GM12878 (cell line): Measurements from ENCODE around the gene NOL4L. TPM values are rescaled to one million over a fixed set of nuclear protein-coding genes. Genes with fewer than 3 reads are reported as not detected.

ENCODE experiments used
- ATAC-seq: fragments of 200-7000 bp; cut with Tn5 transposase; 3 replicates; pipeline ENCODE4 v1.9.1; 2020; ENCODE audit warnings: mild to moderate bottlenecking, moderate library complexity
- BruUV-seq: library from RNA; stranded (reverse); fragments of 400-500 nt; replicated peaks from 2 replicates; lab custom pipeline; 2021; lab: Mats Ljungman, UMichigan
- CTCF ChIA-PET: fragments of 300-600 bp; sonication (Branson Sonifier 250); formaldehyde crosslinking; extraction: SDS; loops from one replicate; lab custom pipeline; 2021; ENCODE audit warnings: inconsistent platforms; lab: Yijun Ruan, JAX
- POLR2A ChIA-PET: fragments of 350-600 bp; formaldehyde crosslinking; extraction: SDS; loops from one replicate; lab custom pipeline; 2021; ENCODE audit warnings: inconsistent platforms; lab: Charles Lee
- RAD21 ChIA-PET: fragments of 300-600 bp; sonication (Branson Sonifier 250); formaldehyde crosslinking; loops from one replicate; lab custom pipeline; 2023; ENCODE audit warnings: antibody characterized with exemption; ENCODE audit not compliant: unreplicated experiment; lab: Charles Lee
- SMC1A ChIA-PET: fragments of 300-600 bp; sonication (Branson Sonifier 250); formaldehyde crosslinking; loops from one replicate; lab custom pipeline; 2023; ENCODE audit not compliant: unreplicated experiment, uncharacterized antibody; lab: Charles Lee
- DNase-seq: peaks from one replicate; pipeline ENCODE4 v3.0.0-alpha.2; 2011; ENCODE audit warnings: low read depth, low spot score
- FAIRE-seq: peaks from 3 replicates; lab custom pipeline; 2011; peaks lifted over from hg19 to GRCh38; lab: Jason Lieb, UNC
- H2AFZ ChIP-seq: 2 replicates; pipeline ENCODE4 v1.6.0; 2011; ENCODE audit warnings: low read depth, low read length, control low read depth; ENCODE audit not compliant: control insufficient read depth
- H3K27ac ChIP-seq: 2 replicates; pipeline ENCODE4 v1.5.1; 2011; ENCODE audit warnings: control low read depth; ENCODE audit not compliant: control insufficient read depth, insufficient read depth
- H3K27me3 ChIP-seq, 2 experiments: replicated peaks in 1 of 2; 2 replicates each; pipeline versions ENCODE4 v1.6.0 to v1.6.1; 2011; ENCODE audit warnings: low read length in 1 of 2; ENCODE audit not compliant: control insufficient read depth in 2 of 2, insufficient read depth in 2 of 2
- H3K36me3 ChIP-seq, 2 experiments: 2 replicates each; pipeline ENCODE4 v1.5.1; 2011; ENCODE audit warnings: low read length in 1 of 2; ENCODE audit not compliant: control insufficient read depth in 2 of 2, insufficient read depth in 2 of 2
- H3K4me1 ChIP-seq: 2 replicates; pipeline ENCODE4 v1.6.1; 2011; ENCODE audit warnings: mild to moderate bottlenecking, low read length, moderate library complexity, mixed read lengths; ENCODE audit not compliant: control insufficient read depth, insufficient read depth
- H3K4me2 ChIP-seq: 2 replicates; pipeline ENCODE4 v1.6.0; 2011; ENCODE audit warnings: control low read depth; ENCODE audit not compliant: control insufficient read depth, insufficient read depth
- H3K4me3 ChIP-seq: fragments of 200-600 bp; sonication (generic); 2 replicates; pipeline ENCODE4 v1.5.1; 2016
- H3K79me2 ChIP-seq: 2 replicates; pipeline ENCODE4 v1.6.0; 2011; ENCODE audit warnings: low read length; ENCODE audit not compliant: control insufficient read depth, insufficient read depth
- H3K9ac ChIP-seq: 2 replicates; pipeline ENCODE4 v1.8.0; 2011; ENCODE audit warnings: low read length, control low read depth, mixed read lengths; ENCODE audit not compliant: control insufficient read depth, insufficient read depth
- H3K9me3 ChIP-seq: replicated peaks from 3 replicates; pipeline ENCODE4 v1.5.1; 2011; ENCODE audit warnings: mild to moderate bottlenecking, low read length; ENCODE audit not compliant: control insufficient read depth, insufficient read depth
- H4K20me1 ChIP-seq: 2 replicates; pipeline ENCODE4 v1.6.0; 2011; ENCODE audit not compliant: control insufficient read depth, insufficient read depth
- CBX3 ChIP-seq: fragments of 200-600 bp; sonication (generic); IDR thresholded peaks from 2 replicates; pipeline ENCODE4 v1.6.1; 2016; ENCODE audit warnings: low read depth, borderline replicate concordance
- CEBPB ChIP-seq, 2 experiments: fragments of 150-350 bp in 1 of 2; IDR thresholded peaks; 2 replicates each; pipeline ENCODE4 v1.6.1; 2012 to 2014; ENCODE audit warnings: low read depth in 2 of 2, low read length in 2 of 2, borderline replicate concordance in 1 of 2, inconsistent platforms in 1 of 2
- CREM ChIP-seq: IDR thresholded peaks from 2 replicates; pipeline ENCODE4 v1.6.1; 2014; ENCODE audit warnings: antibody characterized with exemption, low read depth
- E2F8 ChIP-seq: fragments of 450-650 bp; IDR thresholded peaks from 2 replicates; pipeline ENCODE4 v1.6.1; 2018; ENCODE audit warnings: mild to moderate bottlenecking, low read depth, moderate library complexity; ENCODE audit not compliant: partially characterized antibody
- HDAC6 ChIP-seq: fragments of 200-600 bp; sonication (generic); IDR thresholded peaks from one replicate; pipeline ENCODE4 v1.8.0; 2017; ENCODE audit warnings: antibody characterized with exemption; ENCODE audit not compliant: unreplicated experiment
- IKZF2 ChIP-seq, 2 experiments: fragments of 450-650 bp; IDR thresholded peaks; 2 replicates each; pipeline ENCODE4 v1.6.1; 2017; ENCODE audit warnings: mild to moderate bottlenecking in 2 of 2, moderate library complexity in 2 of 2
- NFIC ChIP-seq: IDR thresholded peaks from 2 replicates; pipeline ENCODE4 v1.6.1; 2012; ENCODE audit warnings: low read depth, mild to moderate bottlenecking, inconsistent platforms, low read length, moderate library complexity
- NR2C2 ChIP-seq: IDR thresholded peaks from 2 replicates; pipeline ENCODE4 v1.6.1; 2011; ENCODE audit warnings: borderline replicate concordance, low read depth; ENCODE audit not compliant: control insufficient read depth, insufficient read length
- RB1 ChIP-seq: fragments of 450-650 bp; formaldehyde crosslinking; IDR thresholded peaks from 2 replicates; pipeline ENCODE4 v1.6.1; 2017; ENCODE audit warnings: mild to moderate bottlenecking, borderline replicate concordance
- RCOR1 ChIP-seq: conservative IDR thresholded peaks from 2 replicates; pipeline ENCODE4 v1.6.1; 2012; ENCODE audit warnings: low read depth, low read length, improper control_type of control experiment
- SMAD5 ChIP-seq: IDR thresholded peaks from 2 replicates; pipeline ENCODE4 v1.6.1; 2016; ENCODE audit warnings: antibody characterized with exemption, low read depth
- SUPT20H ChIP-seq: IDR thresholded peaks from 2 replicates; pipeline ENCODE4 v1.6.1; 2011; ENCODE audit warnings: low read depth, mild to moderate bottlenecking, low read length, moderate library complexity, borderline replicate concordance; ENCODE audit not compliant: control insufficient read depth
- TCF12 ChIP-seq: IDR thresholded peaks from 2 replicates; pipeline ENCODE4 v1.6.1; 2011; ENCODE audit warnings: low read depth, mild to moderate bottlenecking, low read length
- USF2 ChIP-seq: IDR thresholded peaks from 2 replicates; pipeline ENCODE4 v1.6.1; 2011; ENCODE audit warnings: low read depth, low read length, improper control_type of control experiment, borderline replicate concordance
- ZBTB40 ChIP-seq: fragments of 450-650 bp; IDR thresholded peaks from 2 replicates; pipeline ENCODE4 v1.6.1; 2016; ENCODE audit warnings: mild to moderate bottlenecking, moderate library complexity, borderline replicate concordance
- WGBS: methylation state at CpG from one replicate; pipeline ENCODE4 v1.1.6; 2016; ENCODE audit warnings: low lambda C conversion rate; ENCODE audit not compliant: insufficient replicate concordance, insufficient coverage; ENCODE audit errors: missing lambda C conversion rate; 5-methylcytosine and 5-hydroxymethylcytosine counted together
- in situ Hi-C: fragments of 300-500 bp; cut with MboI; formaldehyde crosslinking; loops from 9 replicates; pipeline ENCODE4 v1.14.3; 2018; ENCODE audit warnings: mixed read lengths
- intact Hi-C: fragments of 100-400 bp; cut with micrococcal nuclease; formaldehyde crosslinking; loops from one replicate; pipeline ENCODE4 v1.14.2; 2022; ENCODE audit not compliant: unreplicated experiment
- polyA plus RNA-seq, 11 experiments: library from polyadenylated mRNA; depleted of rRNA in 4 of 11; unstranded in 6 of 11; stranded (reverse) in 5 of 11; fragments of >200 nt; fragmentation: Nextera tagmentation in 4 of 11; fragmentation: Illumina TruSeq in 1 of 11; extraction: Ambion mirVana in 4 of 11; extraction: Trizol in 1 of 11; gene quantifications; 1 replicate in 1 of 11; 2 replicates in 10 of 11; pipeline versions ENCODE4 v1.2.1 to v1.2.3, GENCODE V29; 2011 to 2016; ENCODE audit warnings: inconsistent platforms in 2 of 11, missing spikeins in 2 of 11, low read depth in 1 of 11
- total RNA-seq, 4 experiments: library from RNA; depleted of rRNA in 3 of 4; stranded (reverse); fragments of >200 nt in 3 of 4; fragmentation: Illumina TruSeq in 1 of 4; extraction: Trizol in 1 of 4; gene quantifications; 2 replicates each; pipeline versions ENCODE4 v1.2.1 to v1.2.3, GENCODE V29; 2013 to 2021
- TF ChIP-seq, protein P1 (sequence below): IDR thresholded peaks from 2 replicates; pipeline ENCODE4 v1.6.1; 2012; ENCODE audit warnings: low read depth, low read length, improper control_type of control experiment

NOL4L gene
- total and polyA plus RNA-seq, 10 of the 15 experiments (the other 5 are each of a cell fraction or from before 2014, with no cell fraction given) = 2.3 to 24.0 (median 8.0) TPM

DNA sequence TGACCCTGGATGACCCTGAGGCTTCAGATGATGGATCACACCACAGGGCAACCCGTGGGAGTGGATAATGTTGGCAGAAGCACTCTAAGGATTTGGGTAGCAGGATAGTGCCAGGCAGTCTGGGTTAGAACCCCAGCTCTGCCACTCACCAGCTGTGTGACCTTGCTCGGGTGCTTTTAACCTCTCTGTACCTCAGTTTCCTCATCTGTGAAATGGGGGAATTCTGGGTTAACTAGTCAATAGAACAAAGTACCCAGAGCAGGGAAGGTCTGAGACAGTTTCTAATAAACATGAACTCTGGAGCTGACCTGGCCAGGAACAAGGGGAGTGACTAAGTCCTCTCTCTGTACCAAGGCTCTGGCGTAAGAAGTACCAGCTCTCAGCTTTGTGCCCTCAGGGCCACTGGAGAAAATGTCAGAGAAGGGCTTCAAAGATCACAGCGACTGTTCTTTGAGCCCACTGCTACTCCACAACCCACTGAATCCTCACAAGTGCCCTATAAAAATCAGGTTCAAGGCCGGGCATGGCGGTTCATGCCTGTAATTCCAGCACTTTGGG, 14.7 kb upstream of the NOL4L start:
- no peak for DNase-seq
- ChIA-PET SMC1A (no interaction called here), CTCF (no interaction called here), POLR2A (no interaction called here), RAD21 (no interaction called here)
- no peak overlapping the region for H2AFZ ChIP-seq
- BruUV-seq = no TSS peak
- no peak for FAIRE-seq
- WGBS = 48% methylated on average over 6 of the region's 6 CpGs
- no peak overlapping the region for H3K4me3 ChIP-seq
- no peaks in the 10 kb centered on the region for H4K20me1 ChIP-seq
- H3K4me1 ChIP-seq = peaks cover 24% of the 10 kb centered on the region
- intact Hi-C loops (loop anchor here (10.0 kb wide), 1 partner anchor 45 kb away; no protein-coding TSS in a partner anchor), in situ Hi-C loops (no loop called here)
- H3K27ac ChIP-seq = no peak overlapping the region
- no peaks in the 10 kb centered on the region for H3K79me2 ChIP-seq
- no peak overlapping the region for H3K9ac ChIP-seq
- H3K9me3 ChIP-seq = no peaks in the 10 kb centered on the region
- no peak for TF ChIP-seq RCOR1
- no peak for TF ChIP-seq IKZF2 (IDR thresholded peaks at IDR 0.05)
- TF ChIP-seq CBX3 = no peak
- TF ChIP-seq SUPT20H = no peak
- no peak for TF ChIP-seq TCF12
- no peak for TF ChIP-seq SMAD5
- TF ChIP-seq, protein P1, sequence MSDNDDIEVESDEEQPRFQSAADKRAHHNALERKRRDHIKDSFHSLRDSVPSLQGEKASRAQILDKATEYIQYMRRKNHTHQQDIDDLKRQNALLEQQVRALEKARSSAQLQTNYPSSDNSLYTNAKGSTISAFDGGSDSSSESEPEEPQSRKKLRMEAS = no peak
- no peak for TF ChIP-seq HDAC6
- TF ChIP-seq NFIC = no peak
- TF ChIP-seq RB1 = no peak
- no peak for TF ChIP-seq CEBPB (IDR thresholded peaks at IDR 0.05; ENCODE audit: borderline replicate concordance in 1 of 2, low read depth in 2 of 2, low read length in 2 of 2)
- TF ChIP-seq ZBTB40 = no peak
- TF ChIP-seq E2F8 = no peak
- TF ChIP-seq NR2C2 = no peak
- no peak for TF ChIP-seq USF2
- TF ChIP-seq CREM = no peak
- H3K36me3 ChIP-seq = no peaks in the 10 kb centered on the region
- H3K4me2 ChIP-seq = no peak overlapping the region
- no peaks in the 10 kb centered on the region for H3K27me3 ChIP-seq
- no peak for ATAC-seq
